Measurements from ENCODE around the gene PNRC1. TPM values are rescaled to one million over a fixed set of nuclear protein-coding genes. Genes with fewer than 3 reads are reported as not detected.
"Not testable (repeated sequence)": the region's sequence is repeated elsewhere in the genome, so short reads cannot be mapped to it uniquely, and the experiment has no call there.

PNRC1 gene
- total RNA-seq (2014; rRNA removed; shearing (Covaris generic); ENCODE audit: low replicate concordance), result 45.3 and 72.4 TPM in 2 replicates

- H3K27me3 ChIP-seq (ENCODE audit: low read length), result no peaks in the 10 kb centered on the region
- H3K9ac ChIP-seq (ENCODE audit: low read length), result peak within 1 kb of the TSS; percentile 98
- peaks cover 28% of the 10 kb centered on the region for H4K20me1 ChIP-seq (ENCODE audit: insufficient read depth, low read depth, low read length)
- H2AFZ ChIP-seq (ENCODE audit: low read length), result peak within 1 kb of the TSS; percentile 69; the same call in 1 of the 2 replicates
- H3K79me2 ChIP-seq (ENCODE audit: low read length), result peaks cover 27% of the 10 kb centered on the region
- H3K9me2 ChIP-seq (replicated peaks; ENCODE audit: insufficient read depth, low read length), result no peaks in the 10 kb centered on the region
- H3K4me2 ChIP-seq (ENCODE audit: low read depth, low read length, poor library complexity, severe bottlenecking), result peak within 1 kb of the TSS; percentile 86
- H3K9me3 ChIP-seq (ENCODE audit: low read length), result no peaks in the 10 kb centered on the region
- H3K36me3 ChIP-seq (ENCODE audit: insufficient read depth, low read length), result peaks cover 29% of the 10 kb centered on the region
- peak; percentile 99 for DNase-seq
- H3K27ac ChIP-seq (ENCODE audit: low read length), result peak within 1 kb of the TSS; percentile 88
- H3K4me3 ChIP-seq (ENCODE audit: low read length), result peak within 1 kb of the TSS; percentile 99
- peaks cover 17% of the 10 kb centered on the region for H3K4me1 ChIP-seq (ENCODE audit: low read length)
Measured at GRCh38 chr6:89080281-89081128, at the start of gene PNRC1. PNRC1 (plus strand) TSS chr6:89080751; CDS start chr6:89080895, 144 bp downstream.

DNA sequence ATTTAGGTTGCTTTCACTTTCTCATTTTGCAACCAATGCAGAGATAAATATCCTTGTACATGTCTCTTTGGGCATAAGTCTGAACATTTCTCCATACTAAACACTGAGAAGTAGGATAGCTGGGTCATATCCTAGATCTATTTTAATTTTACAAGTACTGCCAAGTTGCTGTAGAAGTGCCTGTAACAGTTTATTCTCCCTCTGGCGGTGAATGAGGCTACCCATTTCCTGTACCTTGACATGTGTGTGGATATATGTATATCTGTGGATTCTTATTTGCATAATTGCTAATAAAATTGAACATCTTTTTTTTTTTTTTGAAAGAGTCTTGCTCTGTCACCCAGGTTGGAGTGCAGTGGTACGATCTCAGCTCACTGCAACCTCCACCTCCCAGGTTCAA lies 48.0 kb upstream of the PNRC1 start:
- H3K36me3 ChIP-seq (ENCODE audit: insufficient read depth, low read length), result no peaks in the 10 kb centered on the region
- H2AFZ ChIP-seq (ENCODE audit: low read length), result no peak overlapping the region
- no peaks in the 10 kb centered on the region for H4K20me1 ChIP-seq (ENCODE audit: insufficient read depth, low read depth, low read length)
- no peak overlapping the region for H3K9ac ChIP-seq (ENCODE audit: low read length)
- H3K4me1 ChIP-seq (ENCODE audit: low read length), result no peaks in the 10 kb centered on the region
- no peaks in the 10 kb centered on the region for H3K79me2 ChIP-seq (ENCODE audit: low read length)
- no peaks in the 10 kb centered on the region for H3K9me3 ChIP-seq (ENCODE audit: low read length)
- no peak overlapping the region for H3K4me2 ChIP-seq (ENCODE audit: low read depth, low read length, poor library complexity, severe bottlenecking)
- peak; percentile 46 for DNase-seq
- no peaks in the 10 kb centered on the region for H3K9me2 ChIP-seq (replicated peaks; ENCODE audit: insufficient read depth, low read length)
- H3K27me3 ChIP-seq (ENCODE audit: low read length), result no peaks in the 10 kb centered on the region
- no peak overlapping the region for H3K4me3 ChIP-seq (ENCODE audit: low read length)
- no peak overlapping the region for H3K27ac ChIP-seq (ENCODE audit: low read length)

DNA sequence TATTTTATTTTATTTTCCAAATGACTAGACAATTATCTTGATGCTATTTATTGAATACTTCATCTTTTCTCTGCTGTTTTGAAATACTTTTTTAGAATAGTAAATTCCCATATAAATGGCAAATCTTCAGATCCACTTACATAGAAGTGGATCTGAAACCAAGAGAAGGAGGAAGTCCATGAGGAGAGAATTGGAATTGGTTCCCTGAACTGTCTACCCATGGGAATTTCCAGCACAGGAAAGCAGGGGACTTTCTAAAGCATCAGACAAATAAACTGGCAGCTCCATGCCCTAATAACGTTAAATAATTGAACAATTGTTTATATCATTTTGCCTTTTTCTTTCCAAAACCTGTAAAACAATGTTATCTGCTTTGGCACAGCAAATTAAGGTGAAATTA lies 47.1 kb upstream of the PNRC1 start:
- Histone ChIP-seq H3K9me2 (replicated peaks; ENCODE audit: insufficient read depth, low read length) (no peaks in the 10 kb centered on the region), H3K9ac (ENCODE audit: low read length) (no peak overlapping the region), H4K20me1 (ENCODE audit: insufficient read depth, low read depth, low read length) (no peaks in the 10 kb centered on the region), H2AFZ (ENCODE audit: low read length) (no peak overlapping the region), H3K27me3 (ENCODE audit: low read length) (no peaks in the 10 kb centered on the region), H3K4me1 (ENCODE audit: low read length) (no peaks in the 10 kb centered on the region), H3K4me3 (ENCODE audit: low read length) (no peak overlapping the region), H3K4me2 (ENCODE audit: low read depth, low read length, poor library complexity, severe bottlenecking) (no peak overlapping the region), H3K36me3 (ENCODE audit: insufficient read depth, low read length) (no peaks in the 10 kb centered on the region), H3K9me3 (ENCODE audit: low read length) (no peaks in the 10 kb centered on the region), H3K27ac (ENCODE audit: low read length) (no peak overlapping the region), H3K79me2 (ENCODE audit: low read length) (no peaks in the 10 kb centered on the region)
- DNase-seq, result no peak

- not testable (repeated sequence) for DNase-seq; H3K9ac ChIP-seq (ENCODE audit: low read length); H3K9me2 ChIP-seq (replicated peaks; ENCODE audit: insufficient read depth, low read length); H3K27ac ChIP-seq (ENCODE audit: low read length); H3K4me2 ChIP-seq (ENCODE audit: low read depth, low read length, poor library complexity, severe bottlenecking); H2AFZ ChIP-seq (ENCODE audit: low read length); H3K4me3 ChIP-seq (ENCODE audit: low read length); H3K36me3 ChIP-seq (ENCODE audit: insufficient read depth, low read length); H3K4me1 ChIP-seq (ENCODE audit: low read length); H3K79me2 ChIP-seq (ENCODE audit: low read length); H4K20me1 ChIP-seq (ENCODE audit: insufficient read depth, low read depth, low read length); H3K9me3 ChIP-seq (ENCODE audit: low read length); H3K27me3 ChIP-seq (ENCODE audit: low read length)
Measured at GRCh38 chr6:89034116-89034515, 46.4 kb upstream of the PNRC1 start.

- H3K4me3 ChIP-seq (ENCODE audit: low read length), result no peak overlapping the region
- no peaks in the 10 kb centered on the region for H3K9me3 ChIP-seq (ENCODE audit: low read length)
- H2AFZ ChIP-seq (ENCODE audit: low read length), result no peak overlapping the region
- H3K4me1 ChIP-seq (ENCODE audit: low read length), result no peaks in the 10 kb centered on the region
- H3K27me3 ChIP-seq (ENCODE audit: low read length), result no peaks in the 10 kb centered on the region
- no peaks in the 10 kb centered on the region for H3K79me2 ChIP-seq (ENCODE audit: low read length)
- no peak overlapping the region for H3K4me2 ChIP-seq (ENCODE audit: low read depth, low read length, poor library complexity, severe bottlenecking)
- no peaks in the 10 kb centered on the region for H3K36me3 ChIP-seq (ENCODE audit: insufficient read depth, low read length)
- no peaks in the 10 kb centered on the region for H4K20me1 ChIP-seq (ENCODE audit: insufficient read depth, low read depth, low read length)
- no peaks in the 10 kb centered on the region for H3K9me2 ChIP-seq (replicated peaks; ENCODE audit: insufficient read depth, low read length)
- H3K27ac ChIP-seq (ENCODE audit: low read length), result no peak overlapping the region
- no peak overlapping the region for H3K9ac ChIP-seq (ENCODE audit: low read length)
- no peak for DNase-seq
Measured at GRCh38 chr6:89034586-89035251, 45.8 kb upstream of the PNRC1 start.

GRCh38 chr6:89035252-89036101 lies 45.1 kb upstream of the PNRC1 start:
- H3K79me2 ChIP-seq (ENCODE audit: low read length), result no peaks in the 10 kb centered on the region
- H3K9me3 ChIP-seq (ENCODE audit: low read length), result no peaks in the 10 kb centered on the region
- no peaks in the 10 kb centered on the region for H3K27me3 ChIP-seq (ENCODE audit: low read length)
- no peak for DNase-seq
- H3K36me3 ChIP-seq (ENCODE audit: insufficient read depth, low read length), result no peaks in the 10 kb centered on the region
- no peak overlapping the region for H3K4me3 ChIP-seq (ENCODE audit: low read length)
- no peaks in the 10 kb centered on the region for H3K4me1 ChIP-seq (ENCODE audit: low read length)
- H3K4me2 ChIP-seq (ENCODE audit: low read depth, low read length, poor library complexity, severe bottlenecking), result no peak overlapping the region
- H3K27ac ChIP-seq (ENCODE audit: low read length), result no peak overlapping the region
- no peak overlapping the region for H3K9ac ChIP-seq (ENCODE audit: low read length)
- no peak overlapping the region for H2AFZ ChIP-seq (ENCODE audit: low read length)
- no peaks in the 10 kb centered on the region for H3K9me2 ChIP-seq (replicated peaks; ENCODE audit: insufficient read depth, low read length)
- no peaks in the 10 kb centered on the region for H4K20me1 ChIP-seq (ENCODE audit: insufficient read depth, low read depth, low read length)

DNA sequence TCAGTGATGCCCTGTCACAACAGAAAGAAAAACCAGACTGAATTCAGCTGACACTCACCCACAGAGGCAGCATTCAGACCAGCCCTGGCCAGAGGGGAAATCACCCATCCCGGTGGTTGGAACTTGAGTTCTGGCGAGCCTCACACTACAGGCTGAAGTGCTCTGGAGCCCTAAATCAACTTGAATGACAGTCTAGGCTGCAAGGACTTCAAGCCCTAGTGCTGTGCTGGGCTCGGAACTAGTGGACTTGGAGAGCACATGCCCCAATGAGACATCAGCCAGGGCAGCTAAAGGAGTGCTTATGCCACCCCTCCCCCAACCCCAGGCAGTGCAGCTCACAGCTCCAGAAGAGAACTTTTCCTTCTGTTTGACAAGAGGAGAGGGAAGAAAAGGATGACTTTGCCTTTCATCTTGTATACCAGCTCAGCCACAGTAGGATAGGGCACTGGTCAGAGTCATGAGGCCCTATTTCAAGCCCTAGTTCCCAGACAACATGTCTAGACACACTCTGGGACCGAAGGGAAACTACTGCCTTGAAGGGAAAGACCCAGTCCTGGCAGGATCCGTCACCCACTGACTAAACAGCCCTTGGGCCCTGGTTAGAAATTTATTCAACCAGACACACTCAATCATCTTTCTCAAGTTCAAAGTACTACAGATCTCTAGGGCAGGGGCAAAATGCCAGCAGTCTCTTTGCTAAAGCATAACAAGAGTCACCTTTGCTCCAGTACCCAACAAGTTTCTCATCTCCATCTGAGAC lies 43.2 kb upstream of the PNRC1 start:
- H3K4me1 ChIP-seq (ENCODE audit: low read length), result no peaks in the 10 kb centered on the region
- H3K9ac ChIP-seq (ENCODE audit: low read length), result no peak overlapping the region
- H3K79me2 ChIP-seq (ENCODE audit: low read length), result no peaks in the 10 kb centered on the region
- no peak overlapping the region for H3K27ac ChIP-seq (ENCODE audit: low read length)
- no peaks in the 10 kb centered on the region for H3K27me3 ChIP-seq (ENCODE audit: low read length)
- no peak for DNase-seq
- no peaks in the 10 kb centered on the region for H3K9me2 ChIP-seq (replicated peaks; ENCODE audit: insufficient read depth, low read length)
- no peak overlapping the region for H2AFZ ChIP-seq (ENCODE audit: low read length)
- H3K4me3 ChIP-seq (ENCODE audit: low read length), result no peak overlapping the region
- no peak overlapping the region for H3K4me2 ChIP-seq (ENCODE audit: low read depth, low read length, poor library complexity, severe bottlenecking)
- no peaks in the 10 kb centered on the region for H3K36me3 ChIP-seq (ENCODE audit: insufficient read depth, low read length)
- H3K9me3 ChIP-seq (ENCODE audit: low read length), result no peaks in the 10 kb centered on the region
- H4K20me1 ChIP-seq (ENCODE audit: insufficient read depth, low read depth, low read length), result no peaks in the 10 kb centered on the region
